Measurements from ENCODE around the gene ING5.
A peak's percentile ranks its signal among the peaks of the same experiment; 100 is the strongest.
"Not testable (repeated sequence)": the region's sequence is repeated elsewhere in the genome, so short reads cannot be mapped to it uniquely, and the experiment has no call there.

The ING5 gene

DNA sequence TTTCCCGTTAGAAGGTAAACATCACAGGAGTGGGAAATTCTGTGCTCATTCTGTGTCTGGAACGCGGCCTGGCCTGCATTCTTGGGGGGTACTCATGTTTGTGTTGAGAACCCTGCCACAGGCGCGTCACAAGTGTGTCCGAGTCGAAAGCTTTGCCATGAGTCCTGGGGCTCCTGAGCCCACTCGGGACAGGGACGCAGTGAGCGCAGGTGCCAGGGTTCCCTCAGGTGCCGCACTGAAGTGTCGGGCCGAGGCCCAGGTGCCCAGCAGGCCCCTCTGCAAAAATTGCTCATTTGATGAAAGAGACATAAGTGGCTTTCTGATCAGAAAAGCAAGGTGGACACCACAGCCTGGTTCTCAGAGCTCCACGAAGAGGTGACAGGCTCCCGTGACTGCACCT, 37.3 kb downstream of the ING5 start:
- DNase-seq (ENCODE audit: low read depth in 2 of 2) = no peak

DNA sequence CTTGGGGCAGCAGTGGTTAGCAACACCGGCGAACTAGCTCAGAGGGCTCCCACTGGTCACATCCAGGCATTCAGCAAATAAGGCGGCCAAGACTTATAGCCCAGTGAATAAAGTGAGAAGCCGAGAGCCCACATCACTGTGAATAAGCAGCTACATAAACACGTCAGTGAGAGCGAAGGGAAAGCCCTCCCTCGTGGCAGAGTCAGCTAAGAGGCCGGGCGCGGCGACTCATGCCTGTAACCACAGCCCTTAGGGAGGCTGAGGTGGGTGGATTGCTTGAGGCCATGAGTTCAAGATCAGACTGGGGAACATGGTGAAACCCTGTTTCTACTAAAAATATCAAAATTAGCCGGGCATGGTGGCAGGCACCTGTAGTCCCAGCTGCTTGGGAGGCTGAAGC, 37.8 kb downstream of the ING5 start:
- DNase-seq (ENCODE audit: low read depth in 2 of 2) = peak; percentile 39 to 56

DNA sequence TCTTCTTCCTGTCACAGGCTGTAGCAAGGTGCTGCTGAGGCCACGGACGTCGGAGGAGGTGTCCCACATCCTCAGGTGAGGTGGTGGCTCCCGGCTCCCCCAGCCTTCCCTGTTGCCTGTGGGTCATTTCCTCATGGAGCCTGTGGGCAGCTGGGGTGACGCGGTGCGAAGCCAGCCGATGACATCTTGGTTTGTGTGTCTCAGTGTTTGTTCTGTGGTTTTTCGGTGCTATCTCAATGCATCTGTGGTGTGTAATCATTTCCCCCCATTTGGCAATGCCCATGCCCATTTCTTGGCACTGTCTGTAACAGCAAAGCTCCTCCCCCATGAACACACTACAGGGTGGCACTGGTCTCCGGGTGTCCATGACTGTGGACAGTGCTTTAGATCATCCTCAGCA, 39.2 kb downstream of the ING5 start:
- no peak for DNase-seq (ENCODE audit: low read depth in 2 of 2)

DNA sequence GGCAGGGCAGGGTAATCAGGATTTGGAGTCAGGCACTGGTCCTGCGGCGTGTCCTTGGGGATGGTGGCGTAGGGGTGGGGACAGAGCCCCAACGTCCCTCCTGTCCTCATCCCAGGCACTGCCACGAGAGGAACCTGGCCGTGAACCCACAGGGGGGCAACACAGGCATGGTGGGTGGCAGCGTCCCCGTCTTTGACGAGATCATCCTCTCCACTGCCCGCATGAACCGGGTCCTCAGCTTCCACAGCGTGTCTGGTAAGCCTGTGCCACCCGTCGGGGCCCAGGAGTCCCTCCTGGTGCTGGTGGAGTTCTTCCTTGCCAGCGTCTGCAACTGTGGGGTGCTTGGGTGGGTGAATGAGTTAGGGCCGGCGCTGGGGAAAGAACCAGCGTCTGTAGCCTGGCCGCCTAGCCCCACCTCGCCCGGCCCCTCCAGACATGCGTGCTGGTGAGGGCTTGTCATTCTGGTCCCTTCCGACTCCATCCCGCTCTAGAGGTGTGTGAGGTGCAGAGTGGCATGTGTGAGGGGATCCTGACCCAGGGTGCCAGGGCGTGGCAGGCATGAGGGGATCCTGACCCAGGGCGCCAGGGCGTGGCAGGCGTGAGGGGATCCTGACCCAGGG, 40.6 kb downstream of the ING5 start:
- DNase-seq (ENCODE audit: low read depth in 2 of 2) = no peak

DNA sequence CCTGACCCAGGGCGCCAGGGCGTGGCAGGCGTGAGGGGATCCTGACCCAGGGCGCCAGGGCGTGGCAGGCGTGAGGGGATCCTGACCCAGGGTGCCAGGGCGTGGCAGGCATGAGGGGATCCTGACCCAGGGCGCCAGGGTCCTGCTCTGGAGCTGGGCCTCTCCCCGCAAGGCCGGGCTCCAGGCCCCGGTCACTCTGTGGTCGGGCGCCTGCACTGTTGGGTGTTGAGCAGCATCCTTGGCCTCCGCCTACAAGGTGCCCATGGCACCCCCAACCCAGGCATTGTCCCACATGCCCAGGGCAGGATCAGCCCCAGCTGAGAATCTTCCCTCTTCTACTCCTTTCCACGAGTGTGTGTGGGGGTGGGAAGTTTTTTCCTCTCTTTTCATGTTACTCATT, 41.2 kb downstream of the ING5 start:
- not testable (repeated sequence) for DNase-seq (ENCODE audit: low read depth in 2 of 2)

DNA sequence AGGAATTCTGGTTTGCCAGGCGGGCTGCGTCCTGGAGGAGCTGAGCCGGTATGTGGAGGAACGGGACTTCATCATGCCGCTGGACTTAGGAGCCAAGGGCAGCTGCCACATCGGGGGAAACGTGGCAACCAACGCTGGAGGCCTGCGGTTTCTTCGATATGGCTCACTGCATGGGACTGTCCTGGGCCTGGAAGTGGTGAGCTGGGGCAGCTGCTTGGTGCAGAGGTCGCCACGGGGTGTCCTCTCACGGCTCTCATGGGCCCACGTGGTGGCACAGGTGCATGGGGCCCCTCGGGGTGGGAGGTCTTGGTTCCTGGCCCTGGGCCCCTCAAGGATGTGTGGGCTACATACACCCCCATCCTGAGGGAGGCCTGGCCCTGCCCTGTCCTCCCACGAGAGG, 41.8 kb downstream of the ING5 start:
- DNase-seq (ENCODE audit: low read depth in 2 of 2) = no peak

DNA sequence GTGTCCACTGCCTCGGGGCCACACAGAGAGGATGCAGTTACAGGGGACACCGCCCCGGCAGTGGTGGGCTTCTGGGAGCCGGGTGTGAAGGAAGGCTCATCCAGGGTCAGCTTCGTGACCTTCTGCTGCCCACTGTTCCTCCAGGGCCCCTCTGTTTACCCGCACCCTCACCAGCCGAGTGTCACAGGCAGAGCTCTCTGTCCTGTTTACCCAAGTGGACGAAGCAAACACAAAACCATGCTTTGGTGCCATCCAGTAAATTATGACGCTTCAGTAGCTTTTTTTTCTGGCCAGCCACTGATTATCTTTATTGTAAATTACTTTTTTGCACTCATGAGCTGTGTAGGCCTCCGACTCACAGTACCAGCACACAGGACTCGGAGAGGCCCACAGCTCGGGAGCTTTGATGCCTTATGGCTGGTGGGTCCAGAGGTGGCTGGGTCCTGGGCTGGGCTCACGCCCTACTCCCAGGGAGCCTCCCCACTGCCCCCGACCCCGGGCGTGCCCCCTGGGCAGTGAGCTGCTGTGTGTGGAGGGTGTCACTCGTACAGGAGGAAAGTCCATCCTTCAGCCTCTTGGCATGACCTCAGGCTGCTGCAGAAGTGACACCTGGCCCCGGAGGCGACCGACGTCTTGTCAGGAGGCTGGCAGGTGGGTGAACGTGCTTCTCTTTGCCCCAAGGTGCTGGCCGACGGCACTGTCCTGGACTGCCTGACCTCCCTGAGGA, 42.4 kb downstream of the ING5 start:
- no peak for DNase-seq (ENCODE audit: low read depth in 2 of 2)

DNA sequence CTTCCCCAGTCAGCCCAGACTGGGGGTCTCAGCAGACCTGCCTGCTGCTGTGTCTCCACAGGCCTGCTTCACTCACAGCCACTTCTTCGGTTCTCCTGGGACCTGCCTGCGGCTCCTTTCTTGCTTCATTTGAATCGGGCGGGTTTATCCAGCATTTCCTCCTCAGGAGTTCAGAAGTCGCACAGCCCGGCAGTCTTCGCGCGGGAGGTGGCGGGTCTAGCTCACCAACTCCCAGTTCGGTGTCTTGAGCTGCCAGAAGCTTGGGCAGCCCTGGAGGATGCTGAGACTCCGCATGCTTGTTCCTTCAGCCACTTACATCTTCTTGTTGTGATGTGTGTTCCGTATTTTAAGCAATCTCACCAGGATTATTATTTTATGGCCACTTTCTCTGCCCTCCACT, 43.4 kb downstream of the ING5 start:
- no peak for DNase-seq (ENCODE audit: low read depth in 2 of 2)

DNA sequence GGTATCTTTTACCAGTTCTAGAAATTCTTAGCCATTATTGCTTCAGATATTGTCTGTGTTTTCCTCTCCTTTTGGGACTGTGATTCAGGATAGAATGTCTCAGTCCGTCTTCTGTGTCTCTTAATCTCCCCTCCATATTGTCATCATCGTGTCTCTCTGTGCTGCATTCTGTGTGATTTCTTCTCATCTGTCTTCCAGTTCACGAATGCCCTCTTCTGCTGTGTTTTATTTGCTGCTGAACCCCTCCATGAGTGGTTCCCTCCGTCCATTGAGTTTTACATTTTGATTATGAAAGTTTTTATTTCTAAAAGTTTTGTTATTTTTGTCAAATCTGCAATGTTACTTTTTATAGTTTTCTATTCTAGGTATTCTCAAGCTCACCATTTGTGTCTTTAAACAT, 44.2 kb downstream of the ING5 start:
- DNase-seq (ENCODE audit: low read depth in 2 of 2) = no peak

DNA sequence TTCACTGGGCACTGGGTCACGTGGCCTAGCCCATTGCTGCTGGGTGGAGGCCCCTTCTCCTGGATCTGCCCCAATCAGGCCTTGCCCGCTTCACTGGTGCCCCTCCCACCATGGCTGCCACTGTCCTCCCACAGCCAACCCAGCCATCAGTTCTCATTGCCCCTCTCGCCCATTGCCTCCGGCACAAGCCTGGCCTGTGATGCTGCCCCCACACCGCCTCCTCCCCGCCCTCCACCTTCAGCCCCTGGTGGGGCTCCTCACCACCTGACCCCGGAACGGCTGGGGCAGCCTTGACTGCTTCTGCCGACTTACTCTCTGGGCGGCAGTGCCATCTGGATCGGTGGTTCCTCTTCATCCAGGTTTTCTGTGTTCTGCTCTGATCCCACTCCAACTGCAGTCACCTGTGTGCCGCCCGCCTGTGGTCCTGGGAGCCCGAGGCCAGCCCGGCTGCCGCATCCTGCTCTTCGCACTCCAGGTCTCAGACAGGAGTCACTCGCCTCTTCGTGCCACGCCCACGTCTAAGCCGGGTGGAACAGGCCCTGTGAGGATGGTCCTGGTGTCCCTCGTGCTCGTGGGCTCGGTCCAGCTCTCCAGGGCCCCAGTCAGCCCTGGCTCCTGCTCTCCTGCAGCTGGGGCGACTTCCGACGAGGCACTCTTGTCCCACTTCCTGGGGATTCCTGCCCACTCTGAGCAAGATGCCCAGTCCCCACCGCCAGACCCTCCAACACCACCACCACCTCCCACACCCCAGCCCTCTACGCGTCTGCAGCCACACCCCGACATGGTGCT, 46.8 kb downstream of the ING5 start:
- DNase-seq (ENCODE audit: low read depth in 2 of 2) = no peak

DNA sequence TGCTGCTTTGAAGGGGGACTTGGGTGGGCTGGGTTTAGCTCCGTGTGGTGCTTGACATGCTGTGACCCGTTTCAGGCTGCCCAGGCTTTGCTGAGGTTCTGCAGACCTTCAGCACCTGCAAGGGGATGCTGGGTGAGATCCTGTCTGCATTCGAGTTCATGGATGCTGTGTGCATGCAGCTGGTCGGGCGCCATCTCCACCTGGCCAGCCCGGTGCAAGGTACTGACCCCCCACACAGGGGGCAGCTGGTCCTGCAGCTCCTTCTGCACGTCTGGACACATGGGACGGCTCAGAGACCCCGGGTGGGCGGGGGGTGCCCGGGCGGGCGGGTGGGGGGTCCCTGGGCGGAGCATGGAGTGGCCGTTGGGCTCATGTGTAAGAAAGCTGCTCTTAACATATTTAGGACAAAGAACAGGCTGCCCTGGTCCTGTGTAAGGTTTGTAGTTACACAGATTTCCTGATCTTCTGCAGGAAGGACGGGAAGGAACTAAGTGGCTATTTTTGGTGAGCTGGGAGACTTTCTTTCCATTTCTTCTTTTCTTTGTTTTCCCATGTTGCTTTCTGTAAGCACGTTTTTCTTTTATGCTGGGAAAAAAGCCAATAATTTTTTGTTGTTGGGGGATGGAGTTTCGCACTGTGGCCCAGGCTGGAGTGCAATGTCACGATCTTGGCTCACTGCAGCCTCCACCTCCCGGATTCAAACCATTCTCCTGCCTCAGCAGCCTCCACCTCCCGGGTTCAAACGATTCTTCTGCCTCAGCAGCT, 48.4 kb downstream of the ING5 start:
- no peak for DNase-seq (ENCODE audit: low read depth in 2 of 2)

DNA sequence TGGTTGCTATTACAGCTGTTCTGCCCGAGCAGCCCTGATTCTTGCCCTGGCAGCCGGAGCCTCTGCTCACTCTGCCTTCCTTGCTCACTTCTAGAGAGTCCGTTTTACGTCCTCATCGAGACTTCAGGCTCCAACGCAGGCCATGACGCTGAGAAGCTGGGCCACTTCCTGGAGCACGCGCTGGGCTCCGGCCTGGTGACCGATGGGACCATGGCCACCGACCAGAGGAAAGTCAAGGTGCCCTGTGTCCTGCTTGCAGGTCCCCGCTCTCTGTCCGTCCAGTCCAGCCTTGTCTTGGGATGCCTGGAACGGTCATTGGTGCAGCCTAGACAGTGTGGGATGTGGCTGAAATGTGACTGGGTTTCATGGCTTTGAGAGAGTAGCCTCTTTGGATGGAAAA, 49.3 kb downstream of the ING5 start:
- no peak for DNase-seq (ENCODE audit: low read depth in 2 of 2)

DNA sequence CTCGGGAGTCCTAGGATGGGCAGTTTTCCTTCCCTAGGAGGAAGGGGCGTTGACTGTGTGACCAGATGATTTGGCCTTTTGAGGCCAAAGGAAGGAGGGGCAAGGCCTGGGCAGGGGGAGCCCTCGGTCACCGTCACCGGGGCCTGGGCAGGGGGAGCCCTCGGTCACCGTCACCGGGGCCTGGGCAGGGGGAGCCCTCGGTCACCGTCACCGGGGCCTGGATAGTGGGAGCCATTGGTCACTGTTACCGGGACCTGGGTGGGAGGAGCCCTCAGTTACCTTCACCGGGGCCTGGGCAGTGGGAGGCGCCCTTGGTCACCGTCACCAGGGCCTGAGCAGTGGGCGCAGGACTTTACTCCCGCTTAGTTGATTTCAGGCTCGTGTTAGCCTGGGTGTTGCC, 49.9 kb downstream of the ING5 start:
- no peak for DNase-seq (ENCODE audit: low read depth in 2 of 2)

DNA sequence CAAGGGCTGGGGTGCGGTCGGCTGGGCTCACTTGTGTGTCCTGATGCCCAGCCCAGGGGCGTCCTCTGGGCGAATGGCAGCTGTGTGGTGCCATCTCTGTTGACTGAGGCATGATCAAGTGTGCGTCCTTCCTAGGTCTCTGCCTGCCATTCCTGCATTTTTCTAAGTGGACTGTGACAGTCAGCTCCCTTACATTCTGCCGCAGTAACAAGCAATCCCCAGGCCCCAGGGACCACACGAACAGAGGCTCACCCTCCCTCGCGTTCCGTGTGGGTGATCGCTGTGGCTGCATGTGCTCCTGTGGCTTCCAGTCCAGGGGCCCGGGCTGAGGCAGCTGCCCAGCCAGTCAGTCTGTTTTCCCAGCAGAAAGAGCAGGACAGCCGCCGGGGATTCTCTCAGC, 50.4 kb downstream of the ING5 start:
- DNase-seq (ENCODE audit: low read depth in 2 of 2) = no peak

DNA sequence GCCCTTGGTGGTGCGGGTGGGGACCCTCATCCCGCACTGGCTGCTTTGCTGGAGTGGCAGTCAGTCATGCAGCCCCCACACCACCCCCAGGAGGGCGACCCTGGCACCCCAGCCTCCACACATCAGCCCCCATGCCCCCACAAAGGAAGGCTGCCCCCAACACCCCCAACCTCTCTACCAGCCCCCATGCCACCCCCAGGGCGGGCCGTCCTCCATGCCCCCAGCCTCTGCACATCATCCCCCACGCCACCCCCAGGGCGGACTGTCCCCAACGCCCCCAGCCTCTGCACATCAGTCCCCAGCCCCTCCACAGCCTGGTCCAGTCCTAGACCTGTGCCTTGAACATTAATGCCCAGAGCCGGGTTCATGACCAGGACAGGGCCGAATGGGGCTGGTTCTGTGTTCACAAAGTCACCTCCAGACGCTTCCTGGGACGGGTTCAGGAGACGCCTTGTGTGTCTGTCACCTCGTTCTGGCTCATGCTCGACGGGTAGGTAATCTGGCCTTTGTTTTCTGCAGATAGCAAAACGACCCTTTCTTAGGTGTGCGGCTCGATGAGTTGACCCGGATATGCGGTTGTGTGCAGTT, 50.9 kb downstream of the ING5 start:
- no peak for DNase-seq (ENCODE audit: low read depth in 2 of 2)

DNA sequence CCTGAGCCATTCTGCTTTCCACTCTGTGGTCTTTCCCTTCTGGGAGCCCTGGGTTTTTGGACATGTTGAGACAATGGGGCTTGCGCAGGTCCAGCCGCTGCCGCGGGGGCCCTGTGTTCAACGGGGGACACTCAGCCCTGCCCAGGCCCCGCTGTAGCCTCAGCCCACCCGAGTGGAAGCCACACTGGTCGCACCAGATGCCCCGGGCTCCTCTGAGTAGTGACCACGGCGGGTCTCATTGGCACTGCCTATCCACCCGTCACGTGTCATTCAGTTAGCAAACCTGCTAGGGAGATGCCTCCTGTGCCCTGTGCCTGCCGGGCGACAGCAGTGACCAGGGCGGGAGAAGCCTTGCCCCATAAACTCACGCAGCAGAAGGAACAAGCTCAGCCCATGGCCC, 51.7 kb downstream of the ING5 start:
- DNase-seq (ENCODE audit: low read depth in 2 of 2) = no peak

DNA sequence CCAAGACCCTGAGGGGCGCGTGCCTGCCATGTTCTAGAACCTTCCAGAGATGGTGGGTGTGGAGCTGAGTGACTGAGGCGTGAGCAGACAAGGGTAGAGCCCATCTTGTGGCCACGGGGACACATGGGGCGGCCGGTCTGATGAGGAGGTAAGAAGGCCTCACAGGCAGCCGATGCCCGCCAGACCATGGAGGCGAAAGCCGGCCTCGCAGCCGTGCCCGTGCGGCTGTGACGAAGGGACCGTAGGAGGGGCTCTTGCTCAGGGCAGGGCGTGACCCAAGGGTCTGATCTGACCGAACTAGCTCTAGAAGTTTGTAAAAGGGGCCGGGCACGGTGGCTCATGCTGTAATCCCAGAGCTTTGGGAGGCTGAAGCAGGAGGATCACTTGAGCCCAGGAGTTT, 52.2 kb downstream of the ING5 start:
- no peak for DNase-seq (ENCODE audit: low read depth in 2 of 2)

DNA sequence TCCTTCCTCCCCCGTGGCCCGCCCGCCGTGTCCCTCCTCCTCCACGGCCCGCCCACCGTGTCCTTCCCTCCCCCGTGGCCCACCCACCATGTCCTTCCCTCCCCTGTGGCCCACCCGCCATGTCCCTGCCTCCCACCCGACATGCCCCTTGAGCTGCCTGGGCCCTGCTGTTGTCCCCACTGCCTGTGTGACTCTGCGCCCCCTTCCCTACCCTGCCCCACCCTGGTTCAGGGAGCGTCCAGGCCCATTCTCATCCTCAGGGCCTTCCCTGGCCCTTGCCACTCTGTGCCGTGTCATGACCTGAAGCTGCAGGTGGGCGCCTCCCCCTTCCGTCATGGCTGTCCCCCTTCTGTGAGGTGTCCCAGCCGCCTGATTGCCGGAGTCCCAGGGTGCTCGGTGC, 53.3 kb downstream of the ING5 start:
- DNase-seq (ENCODE audit: low read depth in 2 of 2) = no peak

DNA sequence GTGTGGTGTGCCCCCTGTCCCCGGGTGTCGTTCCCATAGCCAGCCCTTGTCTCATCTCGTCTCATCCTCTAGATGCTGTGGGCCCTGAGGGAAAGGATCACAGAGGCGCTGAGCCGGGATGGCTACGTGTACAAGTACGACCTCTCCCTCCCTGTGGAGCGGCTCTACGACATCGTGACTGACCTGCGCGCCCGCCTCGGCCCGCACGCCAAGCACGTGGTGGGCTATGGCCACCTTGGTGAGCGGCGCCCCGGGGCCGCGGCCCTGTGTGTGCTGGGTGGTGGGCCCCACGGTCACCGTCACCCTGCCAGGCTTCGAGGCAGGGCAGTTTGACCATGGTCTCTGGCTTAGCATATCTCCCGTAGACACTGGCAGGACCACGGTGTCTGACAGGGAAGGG, 53.9 kb downstream of the ING5 start:
- no peak for DNase-seq (ENCODE audit: low read depth in 2 of 2)

DNA sequence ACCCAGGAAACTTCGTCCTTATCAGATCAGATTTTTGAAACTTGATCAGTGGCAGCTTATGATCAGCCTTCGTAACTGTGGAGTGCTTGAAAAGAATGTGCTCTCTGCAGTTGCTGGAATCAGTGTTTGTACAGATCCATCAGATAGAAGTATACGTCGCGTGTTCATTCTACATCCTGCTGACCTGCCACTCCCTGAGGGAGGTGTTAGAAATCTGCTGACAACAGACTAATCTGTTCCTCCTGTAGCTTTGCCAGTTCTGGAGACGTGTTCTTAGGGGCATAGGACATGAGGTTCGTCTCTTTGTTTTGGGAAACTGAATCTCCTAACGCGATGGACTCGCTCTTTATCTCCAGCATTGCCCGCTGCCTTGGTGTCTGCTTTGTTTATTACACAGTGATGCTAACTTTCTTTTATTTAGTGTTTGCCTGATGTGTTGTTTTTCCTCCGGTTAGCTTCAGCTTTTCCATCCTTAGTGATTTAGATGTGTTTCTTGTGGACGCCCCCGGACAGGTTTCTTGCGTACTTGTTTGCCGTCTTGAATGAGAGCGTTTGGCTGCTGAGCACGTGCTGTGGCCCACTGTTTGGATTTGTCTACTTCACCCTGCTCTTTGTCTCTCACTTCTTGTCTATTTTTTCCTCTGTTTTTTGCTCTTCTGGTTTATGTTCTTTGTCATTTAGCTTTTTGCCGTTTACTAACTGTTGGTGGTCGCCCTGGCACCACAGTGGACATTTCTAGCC, 57.4 kb downstream of the ING5 start:
- no peak for DNase-seq (ENCODE audit: low read depth in 2 of 2)

DNA sequence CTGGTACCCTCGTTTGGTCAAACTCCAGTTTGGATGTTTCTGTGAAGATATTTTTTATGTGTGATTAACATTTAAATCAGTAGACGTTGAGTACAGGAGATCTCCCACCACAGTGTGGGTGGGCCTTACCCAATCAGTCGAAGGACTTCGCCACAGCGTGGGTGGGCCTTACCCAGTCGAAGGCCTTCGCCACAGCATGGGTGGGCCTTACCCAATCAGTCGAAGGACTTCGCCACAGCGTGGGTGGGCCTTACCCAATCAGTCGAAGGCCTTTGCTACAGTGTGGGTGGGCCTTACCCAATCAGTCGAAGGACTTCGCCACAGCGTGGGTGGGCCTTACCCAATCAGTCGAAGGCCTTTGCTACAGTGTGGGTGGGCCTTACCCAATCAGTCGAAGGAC, 58.1 kb downstream of the ING5 start:
- not testable (repeated sequence) for DNase-seq (ENCODE audit: low read depth in 2 of 2)

Measured in stimulated activated CD4-positive, alpha-beta T cell treated with anti-CD3 and anti-CD28 coated beads, Interleukin-1b, Interleukin-23, amount 100 ng/mL, for 4 hours (primary cell).